GM19324 (cell line): Measurements from ENCODE around the gene PSMA2.

Source experiments
- ATAC-seq: cut with Tn5 transposase; IDR thresholded peaks from one replicate; pipeline ENCODE4 v1.9.1; 2021; ENCODE audit warnings: mild to moderate bottlenecking, moderate library complexity; ENCODE audit not compliant: unreplicated experiment, low FRiP score

The PSMA2 gene

GRCh38 chr7:42931834-42932651 is at the start of gene PSMA2, which contains the start of gene MRPL32:
Gene PSMA2 (minus strand): TSS chr7:42932174. CDS start chr7:42932158, 16 bp downstream.
Gene MRPL32 (plus strand): TSS chr7:42932376. CDS start chr7:42932387, 11 bp downstream.
- ATAC-seq: peak; percentile 100

GRCh38 chr7:42981601-42982000 is 49.6 kb upstream of the PSMA2 start:
- ATAC-seq: no peak

- no peak for ATAC-seq
These were observed 48.5 kb upstream of the PSMA2 start for GRCh38 chr7:42980514-42980913.

GRCh38 chr7:42980084-42980483 is 48.1 kb upstream of the PSMA2 start:
- ATAC-seq: no peak

GRCh38 chr7:42978496-42978895 is 46.5 kb upstream of the PSMA2 start:
- ATAC-seq: no peak

- no peak for ATAC-seq
These were observed 44.4 kb upstream of the PSMA2 start for GRCh38 chr7:42976371-42976770.

- ATAC-seq: no peak
These were observed 40.9 kb upstream of the PSMA2 start for GRCh38 chr7:42972699-42973500.

GRCh38 chr7:42967391-42967790 is 35.4 kb upstream of the PSMA2 start:
- no peak for ATAC-seq

GRCh38 chr7:42964849-42965805 is 33.2 kb upstream of the PSMA2 start:
- no peak for ATAC-seq

GRCh38 chr7:42964293-42964692 is 32.3 kb upstream of the PSMA2 start:
- no peak for ATAC-seq

GRCh38 chr7:42961170-42961569 is 29.2 kb upstream of the PSMA2 start:
- no peak for ATAC-seq

- ATAC-seq: no peak
These were observed 28.8 kb upstream of the PSMA2 start for GRCh38 chr7:42960762-42961161.

- no peak for ATAC-seq
These were observed 27.6 kb upstream of the PSMA2 start for GRCh38 chr7:42959549-42959948.

GRCh38 chr7:42956062-42956461 is 24.1 kb upstream of the PSMA2 start:
- no peak for ATAC-seq

GRCh38 chr7:42953994-42954393 is 22.0 kb upstream of the PSMA2 start:
- ATAC-seq: no peak

- ATAC-seq: no peak
These were observed 20.4 kb upstream of the PSMA2 start for GRCh38 chr7:42952328-42952727.

GRCh38 chr7:42950417-42950816 is 18.4 kb upstream of the PSMA2 start:
- ATAC-seq: no peak

- ATAC-seq: no peak
These were observed 15.5 kb upstream of the PSMA2 start for GRCh38 chr7:42947521-42947920.

GRCh38 chr7:42946627-42946950 is 14.6 kb upstream of the PSMA2 start:
- no peak for ATAC-seq

GRCh38 chr7:42945821-42946626 is 14.1 kb upstream of the PSMA2 start:
- no peak for ATAC-seq
